GM23248 (cell line): ENCODE data around the gene ZDHHC14. TPM values are rescaled to one million over a fixed set of nuclear protein-coding genes. Genes with fewer than 3 reads are reported as not detected.

ENCODE experiments used
- DNase-seq: peaks from one replicate; pipeline ENCODE4 v3.0.0-alpha.2; 2015
- H2AFZ ChIP-seq: fragments of 200-600 bp; sonication (generic); 2 replicates; pipeline ENCODE4 v1.6.1; 2016; ENCODE audit warnings: antibody characterized with exemption
- H3F3A ChIP-seq: fragments of 200-600 bp; sonication (generic); 2 replicates; pipeline ENCODE4 v1.6.1; 2016; ENCODE audit warnings: mild to moderate bottlenecking, antibody characterized with exemption, mixed run types; ENCODE audit not compliant: insufficient read depth
- H3K27ac ChIP-seq: fragments of 200-600 bp; sonication (generic); 2 replicates; pipeline ENCODE4 v1.5.1; 2016; ENCODE audit warnings: mild to moderate bottlenecking
- H3K27me3 ChIP-seq: fragments of 200-600 bp; sonication (generic); replicated peaks from 2 replicates; pipeline ENCODE4 v1.6.1; 2016; ENCODE audit warnings: mild to moderate bottlenecking; ENCODE audit not compliant: insufficient read depth
- H3K36me3 ChIP-seq: fragments of 200-600 bp; sonication (generic); 2 replicates; pipeline ENCODE4 v1.6.1; 2016; ENCODE audit warnings: low read depth, mild to moderate bottlenecking
- H3K4me1 ChIP-seq: fragments of 200-600 bp; sonication (generic); 2 replicates; pipeline ENCODE4 v1.6.1; 2016; ENCODE audit warnings: mild to moderate bottlenecking; ENCODE audit not compliant: insufficient read depth
- H3K4me2 ChIP-seq: fragments of 200-600 bp; sonication (generic); one replicate; pipeline ENCODE4 v1.6.1; 2016; ENCODE audit warnings: mild to moderate bottlenecking; ENCODE audit not compliant: unreplicated experiment
- H3K4me3 ChIP-seq: fragments of 200-600 bp; sonication (generic); 2 replicates; pipeline ENCODE4 v1.5.1; 2016; ENCODE audit warnings: mild to moderate bottlenecking
- H3K79me2 ChIP-seq: fragments of 200-600 bp; sonication (generic); 2 replicates; pipeline ENCODE4 v1.6.1; 2016; ENCODE audit warnings: mild to moderate bottlenecking; ENCODE audit not compliant: insufficient read depth
- H3K9ac ChIP-seq: fragments of 200-600 bp; sonication (generic); 2 replicates; pipeline ENCODE4 v1.6.1; 2016; ENCODE audit warnings: mild to moderate bottlenecking
- H3K9me2 ChIP-seq: fragments of 200-600 bp; sonication (generic); 2 replicates; pipeline ENCODE4 v1.6.1; 2016; ENCODE audit warnings: mixed run types, mild to moderate bottlenecking, moderate library complexity; ENCODE audit not compliant: insufficient read depth
- H3K9me3 ChIP-seq: fragments of 200-600 bp; sonication (generic); one replicate; pipeline ENCODE4 v1.6.1; 2017; ENCODE audit warnings: low read depth
- H4K20me1 ChIP-seq: fragments of 200-600 bp; sonication (generic); 2 replicates; pipeline ENCODE4 v1.6.0; 2016; ENCODE audit not compliant: insufficient read depth
- EZH2 ChIP-seq: fragments of 200-600 bp; sonication (generic); IDR thresholded peaks from 2 replicates; pipeline ENCODE4 v1.6.1; 2018; ENCODE audit warnings: antibody characterized with exemption, mild to moderate bottlenecking; ENCODE audit not compliant: insufficient read depth, poor library complexity, severe bottlenecking
- EZH2phosphoT487 ChIP-seq: fragments of 200-600 bp; sonication (generic); IDR thresholded peaks from 2 replicates; pipeline ENCODE4 v1.6.1; 2018; ENCODE audit warnings: antibody characterized with exemption, moderate library complexity, mild to moderate bottlenecking, low read depth; ENCODE audit not compliant: insufficient read depth
- WGBS, 2 experiments: methylation state at CpG; one replicate each; pipeline ENCODE4 v1.1.6; 2015 to 2017; ENCODE audit warnings: low lambda C conversion rate in 2 of 2, low coverage in 1 of 2; ENCODE audit errors: missing lambda C conversion rate in 2 of 2; 5-methylcytosine and 5-hydroxymethylcytosine counted together
- in situ Hi-C: fragments of 300-500 bp; cut with MboI; formaldehyde crosslinking; loops from 2 replicates; pipeline ENCODE4 v1.15.0; 2020
- polyA plus RNA-seq: library from polyadenylated mRNA; unstranded; fragments of >200 nt; fragmentation: Nextera tagmentation; extraction: Ambion mirVana; gene quantifications from 2 replicates; pipeline ENCODE4 v1.2.1, GENCODE V29; 2016
- total RNA-seq: library from RNA; depleted of rRNA; stranded (reverse); fragments of >200 nt; shearing (Covaris generic); gene quantifications from 2 replicates; pipeline ENCODE4 v1.2.3, GENCODE V29; 2014

ZDHHC14 gene
- total and polyA plus RNA-seq, 2 experiments from 2014 or later = 1.4 to 4.5 TPM

GRCh38 chr6:157525292-157525889 lies 144.4 kb downstream of the ZDHHC14 start:
- Histone ChIP-seq H3K36me3 (no peaks in the 10 kb centered on the region), H3K4me2 (no peak overlapping the region), H3K9me2 (no peaks in the 10 kb centered on the region), H3K4me3 (no peak overlapping the region), H3K4me1 (no peaks in the 10 kb centered on the region), H3K27ac (no peak overlapping the region), H3K79me2 (no peaks in the 10 kb centered on the region), H3K27me3 (no peaks in the 10 kb centered on the region), H3K9ac (no peak overlapping the region), H3F3A (no peaks in the 10 kb centered on the region), H3K9me3 (no peaks in the 10 kb centered on the region), H4K20me1 (no peaks in the 10 kb centered on the region), H2AFZ (no peak overlapping the region)
- in situ Hi-C loops = no loop called here
- TF ChIP-seq EZH2phosphoT487 (no peak), EZH2 (no peak)
- no peak for DNase-seq
- 87 to 91% methylated on average over 7 of the region's 7 CpGs for WGBS, 2 experiments

DNA sequence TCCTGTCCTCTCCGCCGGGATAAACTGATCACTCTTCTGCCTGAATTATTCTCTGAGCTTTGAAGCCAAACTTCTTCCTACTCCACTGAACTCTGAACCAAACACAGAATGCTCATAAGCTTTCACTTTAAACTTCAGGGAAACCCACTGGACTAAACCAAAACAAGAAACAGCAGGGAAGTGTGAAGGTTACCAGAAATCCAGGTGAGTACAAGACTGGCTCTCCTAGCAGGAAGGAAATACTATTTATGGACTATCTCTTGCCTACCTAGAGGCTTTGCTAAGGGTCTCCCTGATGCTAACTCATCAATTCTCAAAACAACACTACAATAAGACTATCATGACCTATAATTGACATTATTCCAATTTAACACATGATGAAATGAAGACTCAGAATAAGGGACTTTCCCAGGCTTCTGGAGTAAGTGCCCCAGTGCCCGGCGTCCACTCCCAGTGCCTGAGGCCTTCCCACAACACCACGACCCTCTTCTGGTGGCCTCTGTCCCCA lies 145.0 kb downstream of the ZDHHC14 start:
- no peaks in the 10 kb centered on the region for H3F3A ChIP-seq
- no peaks in the 10 kb centered on the region for H3K4me1 ChIP-seq
- no peak for DNase-seq
- H3K27me3 ChIP-seq = no peaks in the 10 kb centered on the region
- H2AFZ ChIP-seq = no peak overlapping the region
- no peaks in the 10 kb centered on the region for H4K20me1 ChIP-seq
- H3K9ac ChIP-seq = no peak overlapping the region
- H3K4me3 ChIP-seq = no peak overlapping the region
- no peak overlapping the region for H3K4me2 ChIP-seq
- TF ChIP-seq EZH2 (no peak), EZH2phosphoT487 (no peak)
- no peaks in the 10 kb centered on the region for H3K9me2 ChIP-seq
- no peaks in the 10 kb centered on the region for H3K79me2 ChIP-seq
- H3K36me3 ChIP-seq = no peaks in the 10 kb centered on the region
- WGBS, 2 experiments = 97% methylated on average over 5 of the region's 5 CpGs
- H3K9me3 ChIP-seq = no peaks in the 10 kb centered on the region
- no peak overlapping the region for H3K27ac ChIP-seq
- in situ Hi-C loops = no loop called here

DNA sequence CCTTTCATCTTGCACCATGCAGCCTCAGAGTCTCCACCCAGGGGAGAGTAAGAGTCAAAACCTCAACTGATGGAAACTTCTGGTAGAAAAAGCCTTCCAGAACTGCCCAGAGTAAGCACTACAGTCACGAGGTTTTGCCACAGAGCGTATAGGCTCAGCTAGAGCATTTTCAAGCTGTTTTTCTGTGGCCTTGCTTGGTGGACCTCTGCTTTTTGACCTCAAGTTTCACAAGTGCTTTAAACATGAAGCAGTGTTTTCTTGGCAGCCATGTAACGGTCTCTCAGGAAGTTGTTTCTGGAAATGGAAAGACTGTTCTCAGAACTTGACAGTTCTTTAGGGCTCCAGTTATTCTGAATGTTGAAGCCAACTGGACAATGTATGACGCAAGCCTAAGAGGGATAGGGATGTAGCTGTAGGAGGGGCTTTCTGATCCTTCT lies 146.5 kb downstream of the ZDHHC14 start:
- Histone ChIP-seq H3F3A (no peaks in the 10 kb centered on the region), H3K4me2 (no peak overlapping the region), H3K9me3 (no peaks in the 10 kb centered on the region), H3K36me3 (no peaks in the 10 kb centered on the region), H3K27ac (no peak overlapping the region), H3K79me2 (no peaks in the 10 kb centered on the region), H3K4me3 (no peak overlapping the region), H4K20me1 (no peaks in the 10 kb centered on the region), H2AFZ (no peak overlapping the region), H3K4me1 (no peaks in the 10 kb centered on the region), H3K9ac (no peak overlapping the region), H3K27me3 (no peaks in the 10 kb centered on the region), H3K9me2 (no peaks in the 10 kb centered on the region)
- no peak for DNase-seq
- no peak for TF ChIP-seq EZH2phosphoT487
- TF ChIP-seq EZH2 = no peak
- in situ Hi-C loops = no loop called here
- 43 to 53% methylated on average over 4 of the region's 4 CpGs for WGBS, 2 experiments

GRCh38 chr6:157528931-157529653 lies 148.1 kb downstream of the ZDHHC14 start:
- Histone ChIP-seq H3K9me2 (no peaks in the 10 kb centered on the region), H2AFZ (no peak overlapping the region), H3K9me3 (no peaks in the 10 kb centered on the region), H3F3A (no peaks in the 10 kb centered on the region), H3K4me1 (no peaks in the 10 kb centered on the region), H3K79me2 (no peaks in the 10 kb centered on the region), H3K27me3 (no peaks in the 10 kb centered on the region), H3K27ac (no peak overlapping the region), H3K9ac (no peak overlapping the region), H3K4me3 (no peak overlapping the region), H4K20me1 (no peaks in the 10 kb centered on the region), H3K4me2 (no peak overlapping the region), H3K36me3 (no peaks in the 10 kb centered on the region)
- no peak for DNase-seq
- in situ Hi-C loops = no loop called here
- WGBS, 2 experiments = 72 to 79% methylated on average over 5 of the region's 5 CpGs
- TF ChIP-seq EZH2phosphoT487 (no peak), EZH2 (no peak)
